SKM-1 (cell line): Measurements from ENCODE around the gene BCL6B.

Experiments used
- DNase-seq: peaks from one replicate; lab custom pipeline; 2025; ENCODE audit not compliant: unreplicated experiment; lab: John Stamatoyannopoulos, UW

The BCL6B gene

DNA sequence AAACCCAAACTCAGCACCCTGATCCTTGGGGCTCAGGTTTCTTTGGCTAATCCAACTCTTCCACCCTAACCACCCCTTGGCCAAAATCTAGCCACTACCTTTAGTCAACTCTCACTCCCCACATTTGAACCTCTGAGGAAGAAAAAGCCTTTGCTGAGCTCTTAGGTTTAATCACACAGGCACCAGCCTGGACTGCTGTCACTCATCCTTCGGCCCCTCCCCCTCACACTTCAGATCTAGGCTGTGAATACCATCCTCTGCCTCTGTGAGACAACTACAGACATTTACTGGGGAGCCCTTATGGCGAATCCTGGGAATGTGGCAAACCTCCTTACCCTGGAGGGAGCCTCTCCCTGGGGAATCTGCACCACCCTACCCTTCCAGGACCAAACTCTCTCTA, 15.7 kb upstream of the BCL6B start:
- DNase-seq = no peak

- DNase-seq = no peak
Measured at GRCh38 chr17:7010523-7010922, 12.3 kb upstream of the BCL6B start.

DNA sequence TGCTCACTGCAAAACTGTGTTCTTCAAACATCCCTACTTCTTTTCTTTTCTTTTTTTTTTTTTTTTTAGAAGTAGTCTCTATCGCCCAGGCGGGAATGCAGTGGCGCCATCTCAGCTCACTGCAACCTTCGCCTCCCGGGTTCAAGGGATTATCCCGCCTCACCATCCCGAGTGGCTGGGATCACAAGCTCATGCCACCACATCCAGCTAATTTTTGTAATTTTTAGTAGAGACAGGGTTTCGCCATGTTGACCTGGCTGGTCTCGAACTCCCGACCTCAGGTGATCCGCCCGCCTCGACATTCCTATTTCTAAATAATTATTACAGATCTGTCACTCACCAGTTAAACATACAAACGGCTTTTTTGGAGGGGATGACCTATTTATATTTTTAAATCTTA, 11.4 kb upstream of the BCL6B start:
- DNase-seq = no peak

DNA sequence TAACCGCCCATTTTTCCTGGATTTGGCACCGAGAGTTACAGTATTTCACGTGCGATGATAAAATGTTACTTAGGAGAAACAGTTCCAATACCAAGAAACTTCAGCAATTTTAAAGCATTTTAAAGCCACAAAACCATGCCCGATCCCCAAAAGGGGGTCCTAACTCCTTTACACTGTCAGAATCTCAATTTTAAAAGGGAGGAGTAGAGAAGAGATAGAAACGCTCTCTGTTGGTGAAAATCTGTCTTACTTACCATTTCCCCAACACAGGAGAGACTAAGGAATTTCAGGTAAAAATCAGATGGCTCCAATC, 11.0 kb upstream of the BCL6B start:
- DNase-seq = no peak

- DNase-seq = peak; percentile 65
Measured at GRCh38 chr17:7014261-7014994, 8.4 kb upstream of the BCL6B start.

DNA sequence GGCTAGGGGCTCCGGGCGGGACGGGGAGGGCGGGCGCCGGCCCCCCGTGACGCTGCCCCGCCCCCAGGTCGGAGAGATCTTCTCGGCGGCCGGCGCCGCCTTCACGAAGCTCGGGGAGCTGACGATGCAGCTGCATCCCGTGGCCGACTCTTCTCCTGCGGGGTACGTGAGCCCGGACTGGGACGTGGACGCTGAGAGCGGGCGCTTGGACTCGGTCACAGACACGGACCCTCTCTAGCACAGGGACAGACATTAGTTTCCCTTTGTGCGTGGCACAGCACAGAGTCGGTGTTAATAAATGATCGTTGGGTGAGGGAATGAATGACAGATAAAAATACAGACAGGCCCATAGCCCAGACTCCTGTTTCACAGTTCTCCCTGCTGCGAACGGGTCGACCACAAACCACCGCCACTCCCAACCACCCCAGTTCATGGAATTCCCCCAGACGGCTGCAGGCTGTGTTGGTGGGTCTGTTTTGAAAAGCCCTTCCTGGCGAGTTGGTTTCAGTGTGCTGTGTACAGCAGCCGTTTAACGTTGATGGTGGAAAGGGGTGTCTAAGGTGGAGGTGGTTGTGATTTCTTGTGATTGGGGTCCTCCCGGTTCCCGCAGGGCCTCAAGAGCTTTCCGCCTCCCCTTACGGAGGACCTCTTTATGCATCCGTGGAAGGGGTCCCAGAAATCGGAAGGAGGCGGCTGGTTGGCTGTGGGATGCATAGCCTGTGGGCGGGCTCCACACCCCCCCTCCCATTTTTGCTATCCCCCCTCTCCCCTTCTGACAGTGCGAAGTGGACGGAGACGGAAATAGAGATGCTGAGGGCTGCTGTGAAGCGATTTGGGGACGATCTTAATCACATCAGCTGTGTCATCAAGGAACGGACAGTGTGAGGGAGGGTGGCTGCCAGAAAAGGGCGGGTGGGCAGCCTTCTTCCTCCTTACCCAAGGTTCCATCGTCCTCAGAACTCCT, 7.6 kb upstream of the BCL6B start:
- DNase-seq = no peak

GRCh38 chr17:7016418-7016817, 6.4 kb upstream of the BCL6B start:
- no peak for DNase-seq

DNA sequence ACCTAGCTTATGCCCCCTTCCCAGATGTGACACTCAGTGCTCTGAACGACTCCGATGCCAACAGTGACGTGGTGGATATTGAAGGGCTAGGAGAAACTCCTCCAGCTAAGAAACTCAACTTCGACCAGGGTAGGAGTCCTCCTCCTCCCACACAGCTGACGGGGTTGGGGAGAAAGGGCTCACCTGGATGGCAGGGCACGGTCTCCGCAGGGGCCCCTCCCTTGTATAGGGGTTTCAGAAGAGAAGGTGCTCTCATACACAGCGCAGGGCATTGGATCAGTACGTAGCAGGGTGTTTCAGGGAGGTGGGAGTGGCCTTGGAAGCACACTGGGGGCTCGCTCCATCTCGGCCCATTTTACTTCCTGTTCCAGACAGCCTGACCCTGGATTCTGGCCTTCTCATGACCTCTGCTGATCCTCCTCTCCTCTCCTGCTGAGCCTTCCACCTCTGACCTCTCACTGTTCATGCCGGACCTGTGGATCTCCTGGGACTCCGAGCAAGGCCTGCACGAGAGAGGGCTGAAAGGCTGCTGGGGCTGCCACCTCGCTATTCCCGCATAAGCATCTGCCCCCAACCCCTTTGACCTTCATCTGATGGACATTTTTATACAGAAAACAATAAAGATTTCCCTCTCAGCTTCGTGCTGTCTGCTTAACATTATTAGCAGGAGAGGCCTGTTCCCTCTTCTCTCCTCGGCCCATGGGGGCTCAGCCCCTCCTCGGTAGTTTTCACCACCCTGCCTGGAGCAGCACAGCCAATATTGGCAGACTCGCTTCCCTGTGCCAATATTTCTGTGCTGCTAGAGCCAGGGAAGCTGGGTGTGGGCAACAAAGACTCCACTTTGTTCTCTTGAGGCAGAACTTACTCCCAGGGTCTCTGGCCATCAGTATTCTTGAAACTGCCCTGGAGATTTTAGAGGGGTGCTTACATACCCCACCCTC, 5.7 kb upstream of the BCL6B start:
- no peak for DNase-seq

- DNase-seq = no peak
Measured at GRCh38 chr17:7017827-7018200, 5.0 kb upstream of the BCL6B start.

DNA sequence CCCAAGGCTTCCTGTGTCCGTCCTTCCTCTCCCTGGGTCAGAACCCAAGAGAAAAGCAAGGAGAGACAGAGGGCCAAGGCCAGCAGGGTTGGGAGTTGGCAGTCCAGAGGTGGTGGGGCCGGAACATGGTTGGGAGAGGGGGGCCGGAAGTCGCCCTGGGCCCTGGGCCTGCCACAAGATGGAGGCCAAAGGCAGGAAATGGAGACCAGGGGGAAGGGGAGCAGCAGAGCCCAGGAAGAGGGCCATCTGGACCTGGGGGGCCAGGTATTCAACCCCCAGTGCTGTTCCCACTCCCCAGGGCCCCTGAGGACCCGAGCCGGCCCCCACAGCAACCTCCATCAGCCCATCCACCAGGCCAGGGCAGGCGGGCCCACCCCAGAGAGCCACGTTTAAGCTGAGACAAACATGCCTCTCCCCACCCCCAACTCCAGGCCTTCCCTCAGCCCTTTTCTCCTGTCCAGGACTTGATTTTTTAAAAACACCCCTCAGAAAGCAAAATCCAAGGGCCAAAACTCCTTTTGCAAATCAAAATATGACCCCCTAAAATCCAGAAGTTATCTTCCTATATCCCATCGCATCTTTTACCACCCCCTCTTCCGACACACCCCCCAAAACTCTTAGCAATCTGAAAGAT, 4.4 kb upstream of the BCL6B start:
- no peak for DNase-seq

- DNase-seq = no peak
Measured at GRCh38 chr17:7019367-7019766, 3.5 kb upstream of the BCL6B start.

DNA sequence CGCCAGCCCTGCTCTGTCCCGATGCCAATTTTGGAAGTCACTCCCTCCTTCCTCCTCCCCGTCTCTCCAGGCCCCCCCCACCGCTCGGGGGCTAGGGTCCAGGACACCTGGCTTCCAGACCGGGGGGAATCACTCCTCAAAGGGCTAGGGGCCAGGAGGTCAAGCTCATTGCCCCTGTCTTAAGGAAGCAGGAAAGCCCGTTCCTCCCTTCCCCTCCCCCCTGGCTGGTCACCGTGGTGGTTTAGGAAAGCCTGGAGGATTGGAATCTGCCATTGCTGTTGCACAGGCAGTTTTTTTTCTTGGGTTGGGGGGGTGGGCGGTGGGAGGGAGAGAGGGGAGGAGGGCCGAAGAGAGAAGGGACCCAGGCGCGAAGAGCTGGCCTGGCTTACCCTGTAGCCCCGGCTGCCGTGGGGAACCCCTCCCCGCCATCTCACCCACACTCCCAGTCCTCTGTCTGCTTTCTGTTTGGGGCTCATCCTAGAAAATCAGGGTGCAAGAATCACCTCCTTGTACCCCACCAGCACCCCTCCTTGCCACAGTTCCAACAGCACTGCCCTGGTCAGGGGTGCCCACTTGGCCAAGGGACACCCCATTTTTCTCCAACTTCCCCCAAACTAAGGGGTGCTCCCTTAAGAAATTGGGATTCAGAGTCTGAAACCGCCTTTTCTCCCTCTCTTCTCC, 2.9 kb upstream of the BCL6B start:
- no peak for DNase-seq

DNA sequence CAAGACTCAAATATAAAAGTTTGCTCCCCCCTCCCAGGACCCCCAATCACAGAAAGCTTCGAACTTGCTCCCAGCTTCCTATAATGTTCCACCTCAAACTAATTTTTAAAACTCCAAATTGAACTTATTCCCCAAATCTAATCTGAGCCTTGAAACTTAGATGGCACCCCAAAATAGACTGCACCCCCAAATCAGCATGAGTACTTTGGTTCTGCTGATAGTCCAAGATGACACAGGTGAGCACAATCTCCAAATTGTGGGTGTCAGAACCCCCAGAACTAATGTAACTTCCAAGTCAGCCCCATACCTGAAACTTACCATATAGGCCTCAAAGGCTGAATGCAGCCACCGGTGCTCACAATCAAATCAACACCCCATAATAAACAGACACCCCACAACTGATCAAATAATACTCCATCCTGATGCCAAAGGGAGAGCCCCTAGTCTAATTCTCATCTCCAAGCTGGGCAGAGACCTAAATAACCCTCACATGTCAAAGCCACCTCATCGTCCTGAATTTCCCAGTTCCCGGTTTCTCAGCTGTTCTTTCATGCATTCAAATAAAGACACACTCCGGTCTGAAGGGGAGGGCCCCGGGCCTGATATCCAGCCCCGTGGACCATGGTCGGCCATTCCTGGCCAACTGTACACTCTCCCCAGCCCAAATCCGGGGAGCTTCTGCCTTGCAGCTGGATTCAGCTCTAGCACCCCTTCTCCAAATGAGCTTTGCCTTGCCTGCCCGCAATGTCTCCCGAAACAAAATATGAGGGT, 1.8 kb upstream of the BCL6B start:
- DNase-seq = no peak

DNA sequence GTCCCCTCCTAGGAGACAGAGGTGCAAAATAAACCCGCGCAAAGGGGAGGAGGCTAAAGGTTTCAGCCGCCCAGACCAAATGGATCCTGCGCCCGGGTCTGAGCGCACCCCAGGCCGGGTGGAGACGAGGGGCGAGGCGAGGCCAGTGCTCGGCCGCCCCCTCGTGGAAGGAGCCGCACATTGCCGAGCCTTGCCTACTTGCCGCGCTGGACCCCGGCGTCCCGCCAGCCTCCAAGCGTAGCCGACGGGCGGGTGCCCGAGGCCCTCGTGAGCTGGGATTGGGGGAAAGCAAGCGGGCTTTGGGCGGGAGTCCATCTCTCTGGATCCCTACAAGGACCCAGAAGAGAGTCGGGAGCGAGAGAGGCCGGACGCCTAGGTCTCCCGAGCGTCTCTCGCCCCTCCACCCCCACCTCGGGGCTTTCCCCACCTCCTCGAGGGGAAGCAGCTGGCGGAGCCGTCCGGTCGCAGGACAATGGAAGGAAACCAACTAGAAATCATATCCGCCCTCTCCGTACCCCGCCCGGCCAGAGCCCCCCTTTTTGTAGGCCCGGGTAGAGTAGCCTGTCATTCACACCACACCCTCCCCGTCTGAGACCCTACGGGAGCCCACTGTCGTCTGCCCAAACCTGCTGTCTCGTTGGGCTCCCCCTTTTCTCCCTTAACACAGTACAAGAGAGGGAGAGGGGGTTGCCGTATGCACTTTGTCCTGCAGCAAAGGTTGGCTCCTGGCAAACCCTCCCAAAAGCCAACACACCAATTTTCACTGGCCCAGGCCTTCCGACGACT, 664 bp upstream of the BCL6B start:
- no peak for DNase-seq

- DNase-seq = no peak
Measured at GRCh38 chr17:7023576-7024401, 939 bp downstream of the BCL6B start.

- DNase-seq = no peak
Measured at GRCh38 chr17:7024402-7024785, 1.5 kb downstream of the BCL6B start.

- no peak for DNase-seq
Measured at GRCh38 chr17:7025245-7025644, 2.4 kb downstream of the BCL6B start.
